GM21515 (cell line): ENCODE data around the gene HMMR.

Experiments used
- ATAC-seq: cut with Tn5 transposase; IDR thresholded peaks from one replicate; pipeline ENCODE4 v1.9.1; 2021; ENCODE audit not compliant: unreplicated experiment

HMMR gene

DNA sequence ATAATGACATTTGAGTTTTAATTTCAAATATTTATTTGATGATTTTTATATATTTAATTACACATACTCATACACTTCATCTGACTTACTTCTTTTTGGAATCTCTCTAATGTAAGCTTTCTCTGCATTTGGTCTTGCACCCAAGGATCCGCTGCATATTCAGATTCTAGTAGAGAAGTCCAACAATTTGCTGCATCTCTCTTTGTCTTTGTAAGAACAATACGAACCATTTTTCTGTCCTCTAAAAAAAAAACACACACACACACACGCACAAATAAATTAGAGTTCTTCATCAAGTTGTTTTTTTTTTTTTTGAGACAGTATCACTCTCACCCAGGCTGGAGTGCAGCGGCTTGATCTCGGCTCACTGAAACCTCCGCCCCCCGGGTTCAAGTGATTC is 3.6 kb upstream of the HMMR start:
- ATAC-seq: no peak

DNA sequence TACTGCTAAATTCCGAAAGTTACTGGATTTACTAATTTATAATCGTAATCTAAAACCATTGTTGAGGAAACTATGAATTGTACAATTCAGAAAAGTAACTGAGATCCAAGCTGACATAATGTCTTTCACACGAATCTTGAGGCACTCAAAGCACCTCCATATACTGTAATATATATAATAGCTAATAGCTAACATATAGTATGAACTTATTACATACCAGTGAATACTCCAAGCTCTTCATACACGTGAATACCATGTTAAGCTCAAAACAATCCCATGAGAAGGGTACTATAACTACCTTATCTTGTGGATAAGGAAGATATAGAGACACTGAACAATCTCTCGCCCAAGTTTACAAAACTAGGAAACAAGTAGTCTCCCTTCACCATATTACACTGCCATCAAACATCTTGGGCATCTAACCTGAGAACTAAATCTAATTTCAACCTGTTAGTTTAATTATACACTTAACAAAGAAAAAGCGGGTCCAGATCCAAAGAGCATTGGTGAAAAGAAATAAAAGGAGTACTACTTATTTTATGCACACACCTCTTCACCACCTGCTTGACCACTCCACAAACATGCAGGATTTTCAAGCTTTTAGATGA is 1.6 kb upstream of the HMMR start:
- no peak for ATAC-seq

DNA sequence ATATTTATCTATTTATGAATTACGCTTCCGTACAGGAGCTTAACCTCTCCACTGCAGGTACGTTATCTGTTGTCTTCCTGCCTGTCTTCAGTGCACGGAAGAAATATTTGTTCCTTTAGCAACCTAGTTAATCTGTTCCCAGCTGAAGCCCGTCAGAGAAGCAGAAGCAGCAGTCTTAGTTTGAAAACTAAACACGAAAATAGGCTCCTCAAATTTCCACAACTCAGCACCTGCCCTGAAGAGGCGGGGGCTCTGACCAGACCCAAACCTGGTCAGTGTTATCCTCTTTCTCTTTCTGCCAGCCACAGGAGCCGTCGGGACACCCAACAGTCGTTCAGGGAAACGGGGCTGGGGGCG is 992 bp upstream of the HMMR start:
- ATAC-seq: peak; percentile 7

DNA sequence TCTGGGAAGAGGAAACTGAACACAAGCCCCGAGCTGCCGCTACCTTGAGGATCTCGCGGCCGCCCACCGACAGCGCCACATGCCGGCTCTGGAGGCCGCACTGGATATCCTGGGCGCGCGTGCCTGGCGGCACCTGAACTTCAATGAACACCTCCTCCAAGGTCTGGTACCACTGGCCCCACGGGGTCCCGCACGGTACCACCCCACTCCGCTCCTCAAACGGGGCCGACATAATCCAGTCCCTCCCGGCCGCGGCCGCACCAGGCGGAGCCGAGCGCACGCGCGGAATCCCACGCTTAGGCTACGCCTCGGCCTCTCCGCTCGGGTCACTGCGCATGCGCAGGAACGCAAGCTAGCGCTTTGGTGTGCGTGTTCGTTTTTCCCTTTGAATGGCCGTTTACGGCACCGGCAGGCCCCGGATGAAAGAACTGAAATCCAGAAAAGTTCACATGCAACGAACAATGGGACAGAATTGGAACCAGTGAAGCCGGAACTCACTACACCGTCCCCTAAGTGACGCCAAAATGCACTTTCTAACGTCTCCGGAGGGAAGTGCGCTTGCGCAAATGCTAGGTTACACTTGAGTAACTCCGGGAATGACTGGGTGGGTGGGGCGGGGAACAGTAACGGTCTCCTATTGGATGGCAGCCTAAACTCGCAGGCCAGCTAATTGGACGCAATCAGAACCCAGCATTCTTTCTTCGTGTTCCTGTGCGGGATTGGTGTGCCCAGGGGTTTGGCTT is 442 bp upstream of the HMMR start, which contains the start of gene NUDCD2:
TSS of gene NUDCD2 (minus strand) at position 284 of the 743 bp plus-strand sequence. CDS start at position 232, 52 bp downstream.
- ATAC-seq: peak; percentile 75

DNA sequence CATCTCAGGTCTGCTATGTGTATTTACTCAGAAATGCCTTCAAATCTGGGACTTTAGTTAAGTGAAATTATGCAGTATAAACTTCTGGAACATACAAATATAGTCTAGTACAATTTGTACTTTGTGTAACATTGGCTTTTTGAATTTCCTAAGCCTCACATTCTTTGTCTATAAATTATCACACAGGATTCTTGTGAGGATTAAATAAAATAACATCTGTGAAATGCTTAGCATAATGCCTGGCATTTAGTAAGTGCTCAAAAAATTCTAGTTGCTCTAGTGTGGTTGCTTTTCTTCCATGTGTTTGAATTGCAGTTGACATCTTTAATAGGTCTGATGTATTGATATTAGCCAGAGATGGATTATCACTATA is 2.6 kb downstream of the HMMR start:
- no peak for ATAC-seq

DNA sequence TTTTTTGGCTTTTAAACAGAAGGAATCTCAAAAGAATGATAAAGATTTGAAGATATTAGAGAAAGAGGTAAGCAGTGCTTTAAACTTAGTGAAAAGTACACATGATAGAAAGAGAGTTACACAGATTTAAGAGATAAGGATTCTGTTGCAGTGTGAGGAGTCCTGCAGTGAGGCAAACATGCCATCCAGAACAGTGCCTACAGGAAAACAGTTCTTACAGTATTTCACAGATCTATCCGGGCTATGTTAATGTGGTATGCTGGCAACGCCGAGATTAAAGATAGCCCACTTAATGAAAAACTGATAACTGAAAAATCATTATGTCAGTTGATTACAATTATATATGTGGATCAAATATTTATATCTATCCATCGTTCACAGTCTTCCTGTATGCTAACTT is 7.2 kb downstream of the HMMR start:
- no peak for ATAC-seq

DNA sequence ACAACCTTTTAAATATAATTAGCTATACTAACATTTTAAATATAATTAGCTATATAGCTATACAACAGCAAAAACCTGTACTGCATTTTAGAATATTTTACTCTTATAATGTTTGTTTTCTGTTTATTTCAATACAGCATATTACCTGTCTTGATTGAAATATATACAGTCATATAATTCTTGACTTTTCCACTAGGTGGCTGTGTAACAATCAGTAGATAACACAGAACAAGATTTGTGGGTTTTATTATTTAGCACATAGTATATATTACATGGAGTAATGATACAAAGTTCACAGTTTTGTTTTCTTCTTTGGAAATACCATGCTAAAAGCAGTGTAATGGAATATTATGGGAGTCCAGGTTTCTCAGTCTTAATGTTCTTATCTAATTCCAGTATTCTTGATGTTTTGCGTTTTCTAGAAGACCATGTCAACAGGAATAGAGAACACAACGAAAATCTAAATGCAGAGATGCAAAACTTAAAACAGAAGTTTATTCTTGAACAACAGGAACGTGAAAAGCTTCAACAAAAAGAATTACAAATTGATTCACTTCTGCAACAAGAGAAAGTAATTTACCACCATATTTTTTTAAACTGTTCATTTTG is 13.3 kb downstream of the HMMR start:
- ATAC-seq: peak; percentile 84

DNA sequence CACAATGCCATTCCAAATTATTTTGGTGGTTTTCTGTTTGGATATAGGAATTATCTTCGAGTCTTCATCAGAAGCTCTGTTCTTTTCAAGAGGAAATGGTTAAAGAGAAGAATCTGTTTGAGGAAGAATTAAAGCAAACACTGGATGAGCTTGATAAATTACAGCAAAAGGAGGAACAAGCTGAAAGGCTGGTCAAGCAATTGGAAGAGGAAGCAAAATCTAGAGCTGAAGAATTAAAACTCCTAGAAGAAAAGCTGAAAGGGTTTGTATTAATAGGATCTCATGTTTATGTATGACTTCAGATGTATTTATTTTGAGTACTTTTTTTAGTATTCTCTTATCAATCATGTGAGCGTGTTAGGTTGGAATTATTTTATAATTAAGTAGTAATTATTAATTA is 15.0 kb downstream of the HMMR start:
- no peak for ATAC-seq

DNA sequence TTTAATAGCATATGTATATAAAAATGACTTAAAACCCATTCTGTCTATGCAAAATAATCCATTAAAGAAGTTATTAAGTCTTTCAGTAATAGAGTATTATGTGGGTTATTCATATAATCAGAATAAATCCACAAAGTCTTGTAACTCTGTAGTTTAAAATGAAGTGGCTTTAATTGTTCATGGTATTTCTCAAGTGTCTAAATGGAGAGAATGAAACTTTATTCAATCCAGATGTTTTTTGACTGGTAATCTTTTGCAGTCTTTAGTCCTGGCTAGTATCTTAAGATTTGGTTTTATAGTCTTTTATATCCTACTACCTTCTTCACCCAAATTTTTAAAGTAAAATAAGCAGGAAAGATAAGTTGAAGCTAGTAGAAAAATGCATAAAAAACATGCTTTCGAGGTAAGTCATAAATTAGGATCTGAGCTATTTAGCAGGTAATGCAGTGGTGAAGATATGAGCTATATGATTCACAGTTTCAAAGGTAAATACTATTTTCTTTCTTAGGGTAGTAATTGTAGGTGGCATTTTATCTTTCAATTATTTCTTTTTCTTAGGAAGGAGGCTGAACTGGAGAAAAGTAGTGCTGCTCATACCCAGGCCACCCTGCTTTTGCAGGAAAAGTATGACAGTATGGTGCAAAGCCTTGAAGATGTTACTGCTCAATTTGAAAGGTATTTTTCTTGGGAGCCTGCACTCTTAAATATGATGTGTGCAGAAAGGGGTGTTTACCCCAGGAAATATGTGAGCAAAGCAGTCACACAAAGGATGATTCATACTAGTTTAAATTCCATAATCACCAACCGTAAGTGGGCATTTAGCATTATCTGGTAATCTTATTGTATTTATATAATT is 17.9 kb downstream of the HMMR start:
- no peak for ATAC-seq

DNA sequence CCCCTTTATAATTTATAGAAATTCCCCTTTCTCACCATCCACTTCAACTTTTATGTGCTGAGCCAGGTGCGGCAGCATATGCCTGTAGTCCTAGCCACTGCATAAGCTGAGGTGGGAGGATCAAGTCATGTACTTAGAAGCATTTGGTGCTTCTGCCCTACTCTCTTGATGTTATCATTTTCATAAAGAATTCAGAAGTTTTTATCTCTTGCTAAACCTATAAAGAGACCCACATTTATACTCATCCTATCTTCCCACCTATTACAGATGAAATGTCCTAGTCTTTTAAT is 18.5 kb downstream of the HMMR start:
- ATAC-seq: no peak

DNA sequence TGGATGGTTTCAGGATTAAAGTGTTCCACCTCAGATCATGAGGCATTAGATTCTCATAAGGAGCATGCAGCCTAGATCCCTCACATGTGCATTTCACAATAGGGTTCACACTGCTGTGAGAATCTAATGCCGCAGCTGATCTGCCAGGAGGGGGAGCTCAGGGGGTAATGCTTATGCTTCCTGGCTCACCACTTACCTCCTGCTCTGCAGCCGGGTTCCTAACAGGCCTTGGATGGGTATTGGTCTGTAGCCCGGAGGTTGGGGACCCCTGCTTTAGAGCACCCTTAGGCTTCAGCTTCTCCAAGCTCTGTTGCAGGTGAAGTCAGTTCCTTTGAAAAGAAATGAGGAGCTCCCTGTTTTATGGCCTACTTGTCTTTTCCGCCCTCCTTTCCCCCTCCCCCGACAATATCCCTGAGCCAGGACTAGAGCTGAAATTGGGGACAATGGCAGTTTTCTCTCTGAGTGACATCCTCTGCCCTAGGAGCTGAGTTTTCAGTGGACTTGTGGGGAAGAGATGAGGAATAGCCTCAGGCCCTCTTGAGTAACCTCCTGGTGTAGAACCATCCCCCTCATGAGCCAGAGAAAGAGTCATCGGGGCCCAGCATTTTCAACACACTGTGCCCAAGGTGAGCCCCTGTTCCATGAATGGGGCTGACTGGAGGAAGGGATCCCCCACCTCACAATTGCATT is 28.8 kb downstream of the HMMR start:
- ATAC-seq: no peak

DNA sequence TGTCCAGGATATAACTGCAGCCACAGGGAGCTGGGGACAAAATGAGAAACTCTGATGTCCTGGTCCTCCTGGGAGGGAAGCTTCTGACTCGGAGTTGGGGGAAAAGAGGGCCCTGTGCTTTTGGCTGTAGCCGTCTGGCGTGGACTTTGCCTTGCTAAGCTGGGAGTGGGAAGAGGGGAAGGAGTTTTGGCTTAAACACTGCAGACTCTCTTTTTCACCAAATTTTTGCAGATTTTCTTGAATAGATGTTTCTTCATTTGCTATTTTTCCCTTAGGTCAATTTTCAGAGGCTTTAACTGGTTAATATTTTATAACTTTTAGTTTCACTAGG is 29.3 kb downstream of the HMMR start:
- no peak for ATAC-seq

DNA sequence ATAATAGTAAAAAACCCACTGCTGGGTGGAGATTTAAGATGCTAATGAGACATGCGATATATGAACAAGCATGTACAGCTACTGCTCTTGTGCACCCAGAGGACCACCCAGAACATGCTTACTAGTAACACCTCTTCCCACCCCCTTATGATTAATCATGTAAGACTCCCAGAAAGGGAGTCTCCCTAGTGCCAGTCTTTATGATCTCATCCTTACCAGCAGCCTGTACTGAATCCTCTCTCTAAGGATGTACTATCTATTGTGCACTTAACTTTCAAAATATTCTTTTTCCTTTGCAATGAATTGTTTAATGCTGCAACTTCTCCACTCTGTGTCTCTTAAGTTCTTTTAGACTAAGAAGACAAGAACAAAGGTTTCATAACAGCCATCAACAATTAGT is 35.9 kb downstream of the HMMR start:
- no peak for ATAC-seq

DNA sequence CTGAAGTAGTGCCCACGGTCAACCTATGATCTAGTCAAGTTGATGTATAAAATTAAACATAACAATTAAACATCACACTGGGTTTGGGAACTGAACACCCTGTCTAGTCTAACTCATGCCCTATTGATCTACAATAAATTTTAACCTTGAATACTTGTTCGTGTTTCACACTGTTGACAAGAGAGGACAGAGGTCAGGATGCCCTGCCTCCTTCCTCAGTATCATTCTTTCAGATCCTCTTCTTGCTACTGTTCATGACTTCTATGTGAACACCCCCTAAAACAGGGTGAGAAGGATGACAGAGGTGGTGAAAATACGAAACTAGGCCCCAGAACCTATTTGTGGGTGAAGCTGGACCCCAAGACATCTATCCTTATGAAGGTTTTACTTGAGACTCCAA is 36.9 kb downstream of the HMMR start:
- no peak for ATAC-seq

DNA sequence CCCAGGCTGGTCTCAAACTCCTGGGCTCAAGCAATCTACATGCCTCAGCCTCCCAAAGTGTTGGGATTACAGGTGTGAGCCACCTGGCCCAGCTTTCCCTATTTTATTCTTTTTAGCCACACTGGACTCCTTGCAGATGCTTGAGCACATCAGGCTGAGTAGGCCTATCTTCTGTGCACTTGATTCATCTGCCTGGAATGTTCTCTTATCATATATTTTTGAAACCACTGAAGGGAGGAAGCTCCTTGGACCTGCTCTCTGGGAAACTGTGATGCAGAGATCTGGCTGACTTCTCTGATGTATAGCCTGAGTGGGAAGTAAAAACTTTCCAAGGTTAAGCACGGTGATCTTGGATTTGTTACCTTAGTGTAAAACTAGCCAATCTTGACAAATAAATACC is 38.5 kb downstream of the HMMR start:
- no peak for ATAC-seq

DNA sequence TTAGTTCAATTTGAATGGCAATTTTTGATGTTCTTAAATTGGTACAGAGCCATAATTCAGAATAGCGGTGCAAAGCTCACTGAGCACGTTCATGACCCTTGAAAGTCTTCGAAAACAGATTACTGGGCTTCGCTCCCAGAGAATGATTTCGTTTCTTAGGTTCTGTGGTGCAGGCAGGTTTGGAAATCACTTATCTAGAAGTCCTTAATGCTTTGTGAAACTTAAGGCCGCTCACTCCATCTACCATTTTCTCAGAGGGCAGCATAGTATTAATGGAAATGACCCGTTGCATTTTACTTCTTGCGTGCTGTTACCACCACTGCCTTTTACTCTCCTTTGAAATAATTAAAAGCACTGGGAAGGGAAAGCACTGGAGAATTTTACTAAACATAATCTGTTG is 42.1 kb downstream of the HMMR start:
- ATAC-seq: no peak

DNA sequence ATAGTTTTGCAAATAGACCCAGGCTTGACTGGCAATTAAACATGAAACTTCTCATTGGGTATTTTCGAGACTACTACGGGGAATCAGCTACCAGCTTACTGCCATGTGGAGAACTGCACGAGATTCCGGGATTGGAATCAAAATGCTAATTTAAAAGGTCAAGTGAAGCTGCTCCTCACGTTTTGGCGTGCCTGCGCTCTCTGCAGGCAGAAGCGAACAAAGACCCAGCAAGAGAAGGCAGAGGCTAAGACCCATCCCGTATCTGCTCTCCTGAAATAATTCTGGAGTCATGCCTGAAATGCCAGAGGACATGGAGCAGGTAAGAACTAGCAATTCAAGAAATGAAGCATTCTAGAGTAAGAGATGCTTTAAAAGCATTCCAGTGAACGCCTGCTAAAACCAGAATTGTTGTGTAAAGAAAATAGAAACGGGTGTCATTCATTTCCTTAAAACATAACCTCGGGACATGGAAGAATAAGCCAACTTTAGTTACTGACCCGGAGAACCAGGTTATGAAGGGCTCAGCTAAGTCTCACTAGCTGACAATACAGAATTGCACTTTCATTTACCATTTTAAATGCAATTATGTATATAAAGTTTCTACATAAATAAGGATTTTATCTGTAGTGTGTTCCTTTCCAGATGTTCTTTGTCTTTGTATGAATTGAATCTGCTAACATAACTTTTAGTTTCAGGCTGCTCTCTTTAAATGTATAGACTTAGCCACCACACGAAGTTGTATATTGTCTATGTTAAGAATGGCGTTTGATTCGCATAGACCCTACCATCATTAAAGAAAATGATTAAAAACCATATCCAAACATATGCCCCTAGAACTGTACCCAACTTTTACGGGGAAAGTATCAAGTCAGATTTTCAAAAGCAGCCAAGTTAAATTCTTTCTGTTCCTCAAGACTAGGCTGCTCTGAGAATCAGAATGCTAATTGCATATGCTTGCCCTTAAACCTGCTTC is 43.0 kb downstream of the HMMR start:
- no peak for ATAC-seq

DNA sequence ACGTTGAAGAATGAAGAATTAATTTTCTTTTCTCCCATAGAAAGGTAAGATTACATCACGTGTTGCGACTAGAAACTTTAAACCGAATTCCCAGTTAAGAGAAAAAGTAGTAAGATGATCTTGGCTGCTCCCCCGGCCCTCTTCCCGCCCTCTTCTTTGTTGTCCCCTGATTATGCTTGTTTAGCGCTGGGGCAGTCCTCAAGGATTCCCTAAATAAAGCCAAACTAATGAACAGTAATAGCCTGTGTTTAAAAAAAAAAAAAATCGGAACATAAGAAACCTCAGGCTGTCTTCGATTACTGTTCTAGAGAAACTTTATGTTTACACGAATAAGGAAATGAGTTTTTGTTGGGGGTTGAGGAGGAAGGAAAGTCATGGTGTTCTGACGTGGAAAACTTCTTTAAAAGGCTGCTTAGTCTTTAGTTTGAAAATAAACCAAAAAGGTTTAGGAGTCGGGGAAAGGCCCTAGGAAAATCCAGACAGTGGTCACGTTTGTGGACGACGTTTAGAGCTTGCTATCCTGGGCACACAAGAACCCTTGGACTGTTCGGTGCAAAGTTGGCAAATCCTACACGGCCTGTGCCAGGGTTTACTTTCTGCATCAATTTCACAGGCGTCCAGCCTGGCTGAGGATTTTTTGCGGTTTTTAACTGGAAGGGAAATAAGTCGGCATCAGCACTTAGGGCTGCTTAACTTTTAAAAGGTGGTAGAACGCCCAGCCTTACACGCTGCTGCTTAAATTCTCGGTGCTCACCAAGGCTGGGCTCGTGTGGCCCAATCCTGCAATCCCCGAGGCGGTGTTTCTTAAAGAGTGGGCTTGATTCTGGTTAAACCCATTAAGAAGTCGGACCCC is 43.9 kb downstream of the HMMR start:
- no peak for ATAC-seq

DNA sequence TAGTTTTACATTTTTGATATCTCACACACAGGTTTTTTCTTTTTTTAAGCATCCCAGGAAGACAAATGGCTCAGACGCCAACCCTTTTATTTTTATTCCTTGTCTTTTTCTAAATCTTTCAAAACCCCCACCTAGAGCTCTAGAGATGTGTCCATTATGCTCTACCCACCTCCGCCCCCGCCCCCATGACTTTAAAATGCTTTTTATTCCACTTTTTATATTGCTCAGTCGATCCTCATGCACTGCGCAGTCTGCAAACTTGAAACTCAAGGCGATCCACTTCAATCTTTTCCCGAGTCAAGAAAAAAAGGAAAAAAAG is 44.6 kb downstream of the HMMR start:
- ATAC-seq: no peak
